HG03354 (cell line): ENCODE results near the gene RACGAP1.
A peak's percentile ranks its signal among the peaks of the same experiment; 100 is the strongest.

ENCODE experiments used
- ATAC-seq: cut with Tn5 transposase; IDR thresholded peaks from one replicate; pipeline ENCODE4 v1.9.1; 2021; ENCODE audit warnings: mild to moderate bottlenecking; ENCODE audit not compliant: unreplicated experiment, poor library complexity, severe bottlenecking

The RACGAP1 gene

GRCh38 chr12:50025187-50026059 lies at the start of gene RACGAP1:
Gene RACGAP1 (minus strand): TSS chr12:50025494. CDS start chr12:50016715, 8,779 bp downstream.
- peak; percentile 98 for ATAC-seq

GRCh38 chr12:50073712-50074111 lies 48.4 kb upstream of the RACGAP1 start:
- ATAC-seq = no peak

GRCh38 chr12:50073206-50073605 lies 47.9 kb upstream of the RACGAP1 start:
- no peak for ATAC-seq

- ATAC-seq = no peak
Observed at GRCh38 chr12:50072198-50072907, 47.1 kb upstream of the RACGAP1 start.

- no peak for ATAC-seq
Observed at GRCh38 chr12:50070314-50071060, 45.2 kb upstream of the RACGAP1 start.

GRCh38 chr12:50069539-50069938 lies 44.2 kb upstream of the RACGAP1 start:
- no peak for ATAC-seq

GRCh38 chr12:50069069-50069468 lies 43.8 kb upstream of the RACGAP1 start:
- ATAC-seq = no peak

- ATAC-seq = no peak
Observed at GRCh38 chr12:50066402-50066801, 41.1 kb upstream of the RACGAP1 start.

GRCh38 chr12:50065726-50066310 lies 40.5 kb upstream of the RACGAP1 start:
- ATAC-seq = no peak

- no peak for ATAC-seq
Observed at GRCh38 chr12:50062728-50063460, 37.6 kb upstream of the RACGAP1 start.

GRCh38 chr12:50061946-50062686 lies 36.8 kb upstream of the RACGAP1 start:
- ATAC-seq = no peak

GRCh38 chr12:50061171-50061570 lies 35.9 kb upstream of the RACGAP1 start:
- no peak for ATAC-seq

- ATAC-seq = no peak
Observed at GRCh38 chr12:50060120-50060468, 34.8 kb upstream of the RACGAP1 start.

GRCh38 chr12:50059440-50060119 lies 34.3 kb upstream of the RACGAP1 start:
- no peak for ATAC-seq

GRCh38 chr12:50058743-50059312 lies 33.5 kb upstream of the RACGAP1 start:
- no peak for ATAC-seq

- ATAC-seq = no peak
Observed at GRCh38 chr12:50057896-50058670, 32.8 kb upstream of the RACGAP1 start.
